ENCODE measurements around the gene FBXO24. TPM values are rescaled to one million over a fixed set of nuclear protein-coding genes. Genes with fewer than 3 reads are reported as not detected.
"Not testable (repeated sequence)": the region's sequence is repeated elsewhere in the genome, so short reads cannot be mapped to it uniquely, and the experiment has no call there.

FBXO24 gene
- total RNA-seq, 2 donors from 2014 or later = 1.8 to 5.3 TPM

- TF ChIP-seq POLR2A (IDR thresholded peaks at IDR 0.05) = no peak
- TF ChIP-seq, protein P1, sequence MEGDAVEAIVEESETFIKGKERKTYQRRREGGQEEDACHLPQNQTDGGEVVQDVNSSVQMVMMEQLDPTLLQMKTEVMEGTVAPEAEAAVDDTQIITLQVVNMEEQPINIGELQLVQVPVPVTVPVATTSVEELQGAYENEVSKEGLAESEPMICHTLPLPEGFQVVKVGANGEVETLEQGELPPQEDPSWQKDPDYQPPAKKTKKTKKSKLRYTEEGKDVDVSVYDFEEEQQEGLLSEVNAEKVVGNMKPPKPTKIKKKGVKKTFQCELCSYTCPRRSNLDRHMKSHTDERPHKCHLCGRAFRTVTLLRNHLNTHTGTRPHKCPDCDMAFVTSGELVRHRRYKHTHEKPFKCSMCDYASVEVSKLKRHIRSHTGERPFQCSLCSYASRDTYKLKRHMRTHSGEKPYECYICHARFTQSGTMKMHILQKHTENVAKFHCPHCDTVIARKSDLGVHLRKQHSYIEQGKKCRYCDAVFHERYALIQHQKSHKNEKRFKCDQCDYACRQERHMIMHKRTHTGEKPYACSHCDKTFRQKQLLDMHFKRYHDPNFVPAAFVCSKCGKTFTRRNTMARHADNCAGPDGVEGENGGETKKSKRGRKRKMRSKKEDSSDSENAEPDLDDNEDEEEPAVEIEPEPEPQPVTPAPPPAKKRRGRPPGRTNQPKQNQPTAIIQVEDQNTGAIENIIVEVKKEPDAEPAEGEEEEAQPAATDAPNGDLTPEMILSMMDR (IDR thresholded peaks at IDR 0.05) = no peak
Measured at GRCh38 chr7:100561491-100562194, 24.5 kb upstream of the FBXO24 start.

DNA sequence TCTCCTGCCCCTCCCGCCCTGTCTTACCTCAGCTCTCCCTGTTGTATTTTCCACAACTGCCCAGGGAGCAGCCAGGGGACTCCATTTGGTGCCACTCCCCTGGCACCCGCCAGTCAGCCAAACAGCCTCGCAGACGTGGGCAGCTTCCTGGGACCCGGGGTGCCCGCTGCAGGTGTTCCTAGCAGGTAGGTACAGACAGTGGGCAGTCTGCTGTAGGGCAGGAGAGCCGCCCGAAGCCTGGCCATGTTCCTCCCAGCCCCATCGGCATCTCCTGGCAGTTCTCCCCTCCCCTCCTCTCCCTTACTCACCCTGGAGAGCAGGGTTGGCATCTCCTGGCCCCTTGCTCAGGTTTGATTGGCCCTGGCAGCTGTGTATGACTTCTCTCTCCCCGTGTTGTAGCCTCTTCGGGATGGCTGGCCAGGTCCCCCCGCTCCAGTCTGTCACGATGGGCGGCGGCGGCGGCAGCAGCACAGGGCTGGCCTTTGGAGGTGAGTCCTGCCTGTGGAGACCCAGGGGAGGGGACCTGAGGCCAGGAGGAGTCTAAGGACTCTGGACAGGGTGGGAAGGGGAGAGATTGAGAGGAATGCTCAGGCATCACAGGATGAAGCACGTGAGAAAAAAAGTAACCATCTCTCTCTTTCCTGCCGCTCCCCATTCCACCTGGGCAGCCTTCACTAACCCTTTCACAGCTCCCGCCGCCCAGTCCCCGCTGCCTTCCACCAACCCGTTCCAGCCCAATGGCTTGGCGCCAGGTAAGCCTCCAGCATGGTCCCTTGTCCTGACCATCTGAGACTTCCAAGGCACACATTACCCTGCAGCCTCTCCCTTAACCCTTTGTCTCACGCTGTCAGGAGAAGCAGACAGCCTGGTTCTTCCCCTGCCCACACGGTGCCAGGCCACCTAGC is 23.7 kb upstream of the FBXO24 start:
- WGBS, 2 donors = 87 to 90% methylated on average over 12 to 26 of the region's 26 CpGs
- peaks cover 0 to 1% of the 10 kb centered on the region in 2 donors for H3K36me3 ChIP-seq (replicated peaks in 1 of 2; ENCODE audit: insufficient read depth in 1 of 2, low read depth in 2 of 2)
- intact Hi-C loops (cut with DNase I) = no loop called here
- ATAC-seq (no peak), DNase-seq (peak in 1 of 4 donors; percentile 18)
- no peak overlapping the region for H3K27ac ChIP-seq
- TF ChIP-seq POLR2A (IDR thresholded peaks at IDR 0.05) = no peak
- TF ChIP-seq, protein P1 (IDR thresholded peaks at IDR 0.05) = no peak
- H3K27me3 ChIP-seq = no peaks in the 10 kb centered on the region
- no peaks in the 10 kb centered on the region for H3K9me3 ChIP-seq
- no peak overlapping the region for H3K4me3 ChIP-seq
- H3K4me1 ChIP-seq = peaks cover 31% of the 10 kb centered on the region

More at GRCh38 chr7:100561491-100562194, 24.5 kb upstream of the FBXO24 start:
- 93 to 98% methylated on average over 7 to 12 of the region's 12 CpGs for WGBS, 2 donors
- H3K27ac ChIP-seq = no peak overlapping the region
- H3K27me3 ChIP-seq = no peaks in the 10 kb centered on the region
- peaks cover 0 to 2% of the 10 kb centered on the region in 2 donors for H3K36me3 ChIP-seq (replicated peaks in 1 of 2; ENCODE audit: insufficient read depth in 1 of 2, low read depth in 2 of 2)
- DNase-seq (no peak), ATAC-seq (no peak)
- no peaks in the 10 kb centered on the region for H3K9me3 ChIP-seq
- peaks cover 23% of the 10 kb centered on the region for H3K4me1 ChIP-seq
- intact Hi-C loops (cut with DNase I) = loop anchor here (2.0 kb wide), 1 partner anchor 93 kb away; no protein-coding TSS in a partner anchor
- H3K4me3 ChIP-seq = no peak overlapping the region

- Histone ChIP-seq H3K4me3 (no peak overlapping the region), H3K27me3 (no peaks in the 10 kb centered on the region), H3K27ac (no peak overlapping the region), H3K36me3 (replicated peaks in 1 of 2; ENCODE audit: insufficient read depth in 1 of 2, low read depth in 2 of 2) (peaks cover 0 to 1% of the 10 kb centered on the region in 2 donors), H3K4me1 (peaks cover 38% of the 10 kb centered on the region), H3K9me3 (no peaks in the 10 kb centered on the region)
- 87 to 93% methylated on average over 7 to 8 of the region's 8 CpGs for WGBS, 2 donors
- TF ChIP-seq, protein P1 (IDR thresholded peaks at IDR 0.05) = no peak
- TF ChIP-seq POLR2A (IDR thresholded peaks at IDR 0.05) = no peak
- intact Hi-C loops (cut with DNase I) = no loop called here
- ATAC-seq = no peak
- DNase-seq = no peak
Measured at GRCh38 chr7:100563100-100563564, 23.0 kb upstream of the FBXO24 start.

- peaks cover 45% of the 10 kb centered on the region for H3K4me1 ChIP-seq
- ATAC-seq (peak; percentile 37), DNase-seq (peak; percentile 82 to 88 (median 84))
- no peaks in the 10 kb centered on the region for H3K27me3 ChIP-seq
- intact Hi-C loops (cut with DNase I) = no loop called here
- H3K4me3 ChIP-seq = no peak overlapping the region
- H3K9me3 ChIP-seq = no peaks in the 10 kb centered on the region
- TF ChIP-seq, protein P1 (IDR thresholded peaks at IDR 0.05) = peak; percentile 83 to 96 (median 92)
- no peak for TF ChIP-seq POLR2A (IDR thresholded peaks at IDR 0.05)
- peaks cover 0 to 1% of the 10 kb centered on the region in 2 donors for H3K36me3 ChIP-seq (replicated peaks in 1 of 2; ENCODE audit: insufficient read depth in 1 of 2, low read depth in 2 of 2)
- peak overlapping the region in 2 of 4 donors; percentile 27 to 37 for H3K27ac ChIP-seq
- WGBS, 2 donors = 29 to 43% methylated on average over 6 to 12 of the region's 12 CpGs
Measured at GRCh38 chr7:100563809-100564400, 22.2 kb upstream of the FBXO24 start.

DNA sequence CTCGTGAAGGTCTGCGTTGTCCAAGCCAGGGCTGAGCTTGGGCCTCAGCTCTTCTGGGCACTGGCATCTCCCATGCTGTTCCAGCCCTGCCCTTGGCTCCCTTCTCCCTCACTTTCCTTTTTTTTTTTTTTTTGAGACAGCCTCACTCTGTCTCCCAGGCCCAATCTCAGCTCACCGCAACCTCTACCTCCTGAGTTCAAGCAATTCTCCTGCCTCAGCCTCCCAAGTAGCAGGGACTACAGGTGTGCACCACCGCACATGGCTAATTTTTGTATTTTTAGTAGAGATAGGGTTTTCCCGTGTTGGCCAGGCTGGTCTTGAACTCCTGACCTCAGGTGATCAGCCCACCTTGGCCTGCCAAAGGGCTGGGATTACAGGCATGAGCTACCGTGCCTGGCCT is 21.7 kb upstream of the FBXO24 start:
- DNase-seq; H3K4me3 ChIP-seq; ATAC-seq; H3K27me3 ChIP-seq; intact Hi-C loops (cut with DNase I); H3K9me3 ChIP-seq; H3K36me3 ChIP-seq (replicated peaks in 1 of 2; ENCODE audit: insufficient read depth in 1 of 2, low read depth in 2 of 2): not testable (repeated sequence)
- WGBS, 2 donors = 86% methylated on average over 6 of the region's 6 CpGs
- Histone ChIP-seq H3K4me1 (peaks cover 45% of the 10 kb centered on the region), H3K27ac (peak overlapping the region in 2 of 4 donors; percentile 27 to 37)

Data from body of pancreas (tissue), 4 donors.